Stimulated activated CD4-positive, alpha-beta T cell treated with anti-CD3 and anti-CD28 coated beads, Interleukin-4, amount 100 ng/mL, for 48 hours (primary cell): ENCODE measurements around the gene ESPNL.

Experiments
- DNase-seq, 2 donors: peaks; one replicate each; pipeline ENCODE4 v3.0.0-alpha.2; 2020; ENCODE audit warnings: low read depth in 2 of 2

Gene ESPNL

DNA sequence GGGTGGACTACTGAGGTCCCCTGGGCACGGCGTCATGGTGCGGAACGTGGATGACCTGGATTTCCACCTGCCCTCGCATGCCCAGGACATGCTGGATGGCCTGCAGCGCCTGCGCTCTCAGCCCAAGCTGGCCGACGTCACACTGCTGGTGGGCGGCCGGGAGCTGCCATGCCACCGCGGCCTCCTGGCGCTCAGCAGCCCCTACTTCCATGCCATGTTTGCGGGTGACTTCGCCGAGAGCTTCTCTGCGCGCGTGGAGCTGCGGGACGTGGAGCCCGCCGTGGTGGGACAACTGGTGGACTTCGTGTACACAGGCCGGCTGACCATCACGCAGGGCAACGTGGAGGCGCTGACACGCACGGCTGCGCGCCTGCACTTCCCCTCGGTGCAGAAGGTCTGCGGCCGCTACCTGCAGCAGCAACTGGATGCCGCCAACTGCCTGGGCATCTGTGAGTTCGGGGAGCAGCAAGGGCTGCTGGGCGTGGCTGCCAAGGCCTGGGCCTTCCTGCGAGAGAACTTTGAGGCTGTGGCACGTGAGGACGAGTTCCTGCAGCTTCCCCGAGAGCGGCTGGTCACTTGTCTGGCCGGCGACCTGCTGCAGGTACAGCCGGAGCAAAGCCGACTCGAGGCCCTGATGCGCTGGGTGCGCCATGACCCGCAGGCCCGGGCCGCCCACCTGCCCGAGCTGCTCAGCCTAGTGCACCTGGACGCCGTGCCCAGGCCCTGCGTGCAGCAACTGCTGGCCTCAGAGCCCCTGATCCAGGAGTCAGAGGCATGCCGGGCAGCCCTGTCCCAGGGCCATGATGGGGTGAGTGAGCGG, 40.8 kb downstream of the ESPNL start:
- no peak for DNase-seq

DNA sequence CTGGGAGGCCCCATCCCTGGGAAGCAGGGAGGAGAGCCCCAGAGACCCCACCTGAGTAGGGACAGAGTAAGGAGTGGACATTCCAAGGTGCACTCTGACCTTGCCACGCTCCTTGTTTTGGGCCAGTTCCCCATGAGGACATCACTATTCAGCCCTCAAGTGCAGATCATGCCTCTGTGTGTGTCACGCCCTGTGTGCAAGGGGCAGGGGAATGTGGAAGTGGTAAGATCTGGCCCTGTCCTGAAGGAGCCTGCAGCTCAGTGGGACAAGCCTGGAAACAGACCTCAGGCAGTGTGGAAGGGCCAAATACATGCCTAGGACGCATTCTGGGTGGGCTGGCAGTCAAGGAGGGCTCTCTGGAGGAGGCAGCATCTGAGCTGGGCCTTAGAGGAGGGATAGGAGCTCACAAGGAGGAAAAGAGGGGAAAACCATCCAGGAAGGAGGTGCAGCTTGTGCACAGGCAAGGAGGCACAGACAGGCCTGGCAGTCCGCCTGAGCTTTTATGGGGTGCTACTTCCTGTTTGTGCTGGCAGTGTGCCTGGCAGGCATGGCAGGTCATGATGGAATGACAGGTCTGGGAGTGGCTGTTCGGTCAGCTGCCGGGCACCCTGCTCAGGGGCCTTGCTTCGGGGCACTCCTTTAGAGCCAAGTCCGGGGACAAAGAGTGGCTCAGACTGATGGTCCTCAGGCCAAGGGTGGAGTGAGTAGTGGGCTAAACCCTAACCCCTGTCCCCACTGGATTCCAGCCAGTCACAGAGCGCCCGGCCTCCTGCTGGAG, 41.6 kb downstream of the ESPNL start:
- no peak for DNase-seq

DNA sequence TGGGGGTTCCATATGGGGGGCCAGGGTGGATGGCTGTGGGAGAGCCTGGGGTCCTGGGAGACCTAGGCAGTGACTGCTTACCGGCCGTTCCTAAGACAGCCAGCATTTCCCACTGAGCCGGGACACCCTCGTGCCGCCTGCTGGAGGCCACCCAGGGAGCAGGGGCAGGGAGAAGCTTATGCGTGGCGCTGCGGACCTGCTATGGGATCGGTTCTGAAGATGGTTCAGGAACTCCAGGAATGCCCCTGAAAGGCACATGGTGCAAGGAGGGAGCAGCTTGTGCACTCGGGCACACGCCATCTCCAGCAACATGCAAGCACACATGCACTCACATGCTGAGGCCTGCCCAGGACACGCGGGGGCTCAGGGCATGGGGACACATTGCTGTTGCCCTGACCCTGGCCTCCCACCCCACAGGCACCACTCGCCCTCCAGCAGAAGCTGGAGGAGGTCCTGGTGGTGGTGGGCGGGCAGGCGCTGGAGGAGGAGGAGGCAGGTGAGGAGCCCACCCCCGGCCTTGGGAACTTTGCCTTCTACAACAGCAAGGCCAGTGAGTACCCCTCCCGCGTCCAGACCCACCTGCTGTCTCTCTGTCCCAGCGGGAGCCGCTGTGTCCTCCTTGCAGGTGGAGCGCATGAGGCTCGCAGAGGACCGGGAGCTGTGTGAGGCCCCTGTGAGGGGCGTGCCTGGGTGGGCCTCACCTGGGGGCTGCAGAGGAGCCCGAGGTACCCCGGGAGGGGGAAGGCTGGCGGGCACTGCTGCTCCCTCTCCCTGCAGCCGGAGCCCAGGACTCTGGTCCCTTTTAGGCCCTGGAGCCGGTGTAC, 42.5 kb downstream of the ESPNL start:
- DNase-seq, result no peak

DNA sequence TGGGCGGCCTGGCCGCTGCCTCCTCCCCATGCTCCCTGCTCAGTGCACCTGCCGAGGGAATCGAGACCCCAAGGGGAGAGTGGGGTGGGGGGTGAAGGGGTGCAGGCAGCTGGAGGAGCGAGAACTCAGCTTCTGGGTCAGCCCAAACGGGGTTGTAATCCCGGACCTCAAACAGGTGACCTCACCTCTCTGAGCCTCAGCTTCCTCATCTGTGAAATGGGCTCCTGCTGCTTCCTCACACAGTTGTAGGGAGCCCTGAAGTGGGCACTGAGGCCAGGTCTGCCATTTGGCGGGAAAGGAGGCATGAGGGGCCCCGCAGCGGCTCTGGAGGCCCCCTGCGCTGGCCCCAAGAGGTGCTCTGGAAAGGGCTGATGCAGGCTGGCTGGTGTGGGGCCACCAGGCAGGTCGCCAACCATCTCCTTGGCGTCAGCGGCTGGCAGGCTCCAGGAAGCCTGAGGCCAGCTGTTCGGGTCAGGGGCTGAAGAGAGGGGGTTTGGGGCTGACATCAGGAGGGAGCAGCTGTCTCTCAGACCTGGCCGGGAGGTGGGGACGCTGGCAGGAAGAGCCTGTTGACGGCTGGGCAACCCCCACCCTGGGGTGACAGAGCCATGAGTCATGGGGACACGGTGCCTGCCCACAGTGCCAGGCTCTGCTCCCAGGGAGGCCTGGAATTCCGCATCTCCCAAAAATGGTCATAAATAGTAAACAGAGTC, 43.3 kb downstream of the ESPNL start:
- DNase-seq, result no peak

DNA sequence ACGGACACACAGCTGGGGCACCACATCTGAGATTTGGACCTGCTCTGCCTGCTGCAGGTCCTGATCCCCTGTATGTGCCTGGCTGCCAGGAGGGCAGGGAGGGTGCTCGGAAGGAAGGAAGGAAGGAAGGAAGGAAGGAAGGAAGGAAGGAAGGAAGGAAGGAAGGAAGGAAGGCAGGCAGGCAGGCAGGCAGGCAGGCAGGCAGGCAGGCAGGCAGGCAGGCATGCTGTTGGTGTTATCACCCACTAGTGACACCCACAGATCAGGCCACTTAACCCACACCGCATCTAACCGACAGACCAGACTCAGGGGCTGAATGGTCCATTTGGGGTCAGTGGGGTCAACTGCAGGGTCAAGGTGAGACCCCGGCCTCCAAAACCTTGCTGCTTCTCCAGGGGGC, 44.1 kb downstream of the ESPNL start:
- DNase-seq, result no peak

DNA sequence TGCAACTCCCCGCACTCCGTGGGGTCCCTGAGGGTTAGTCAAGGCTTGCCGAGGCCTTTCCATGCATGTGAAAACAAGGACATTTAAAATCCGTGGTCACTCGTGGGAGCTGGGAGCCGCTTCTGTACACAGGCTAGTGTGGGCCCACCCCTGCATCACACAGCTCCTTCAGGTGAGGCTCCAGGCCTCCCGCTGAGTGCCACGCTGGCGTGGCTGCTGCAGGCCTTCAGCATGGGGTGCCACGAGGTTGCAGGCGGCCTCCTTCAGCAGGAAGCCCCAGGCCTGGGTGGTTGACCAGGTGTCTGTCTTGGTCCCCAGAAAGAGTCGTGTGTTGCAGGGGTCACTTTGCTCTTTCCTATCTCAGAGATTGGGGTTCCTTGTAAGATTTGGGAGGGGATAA, 44.9 kb downstream of the ESPNL start:
- DNase-seq, result no peak

DNA sequence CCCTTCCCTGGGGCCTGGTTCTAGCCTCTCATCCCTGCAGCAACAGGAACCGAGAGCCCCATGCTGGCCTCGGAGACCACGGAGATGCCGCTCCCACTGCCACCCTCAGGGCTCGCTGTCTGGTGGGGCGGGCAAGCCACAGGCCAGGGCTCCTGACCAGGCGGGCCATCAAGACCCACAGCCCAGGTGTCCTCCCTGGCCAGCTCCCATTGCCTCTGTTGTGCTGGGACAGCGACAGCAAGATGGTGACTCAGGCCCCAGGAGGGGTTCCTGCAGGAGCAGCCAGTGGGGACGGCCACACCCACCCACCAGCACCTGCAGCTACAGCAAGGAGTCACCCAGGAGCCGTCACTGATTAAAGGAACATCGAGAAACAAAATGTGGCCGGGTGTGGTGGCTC, 45.7 kb downstream of the ESPNL start:
- no peak for DNase-seq

DNA sequence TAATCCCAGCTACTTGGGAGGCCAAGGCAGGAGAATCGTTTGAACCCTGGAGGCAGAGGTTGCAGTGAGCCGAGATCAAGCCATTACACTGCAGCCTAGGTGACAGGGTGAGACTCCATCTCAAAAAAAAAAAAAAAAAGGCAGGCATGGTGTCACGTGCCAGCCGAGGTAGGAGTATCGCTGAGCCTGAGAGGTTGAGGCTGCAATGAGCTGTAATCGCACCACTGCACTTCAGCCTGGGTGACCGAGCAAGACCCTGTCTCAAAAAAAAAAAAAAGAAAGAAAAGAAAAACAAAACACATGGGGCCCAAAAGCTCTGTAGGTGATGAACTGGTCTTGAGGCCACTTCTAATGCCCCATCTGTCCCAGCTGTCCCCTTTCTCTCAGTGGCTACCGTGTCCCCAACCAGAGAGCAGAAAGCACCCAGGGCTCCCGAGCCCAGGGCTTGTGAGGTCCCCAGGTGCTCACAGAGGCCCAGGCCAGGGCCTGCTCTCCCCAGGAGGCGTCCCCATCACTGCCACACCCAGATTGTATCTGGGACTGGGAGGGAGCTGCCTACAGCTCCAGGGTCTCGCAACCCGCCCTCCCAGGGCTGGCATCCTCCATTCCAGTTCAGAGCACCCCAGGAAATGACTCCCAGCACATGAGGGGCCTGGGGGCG, 46.9 kb downstream of the ESPNL start:
- DNase-seq, result no peak

DNA sequence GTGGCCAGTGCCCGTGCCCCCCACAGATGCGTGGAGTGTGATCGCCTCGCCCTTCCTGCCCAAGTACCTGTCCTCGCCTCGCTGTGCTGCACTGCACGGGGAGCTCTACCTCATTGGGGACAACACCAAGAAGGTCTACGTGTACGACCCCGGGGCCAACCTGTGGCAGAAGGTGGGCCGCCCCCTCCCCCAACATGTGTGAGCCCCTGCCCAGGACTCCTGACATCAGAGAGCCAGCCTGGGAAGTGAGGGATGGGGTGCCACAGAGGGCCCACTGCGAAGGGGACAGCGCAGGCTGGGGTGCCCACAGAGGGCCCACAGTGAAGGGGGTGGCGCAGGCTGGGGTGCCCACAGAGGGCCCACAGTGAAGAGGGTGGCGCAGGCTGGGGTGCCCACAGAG, 48.8 kb downstream of the ESPNL start:
- DNase-seq, result no peak

DNA sequence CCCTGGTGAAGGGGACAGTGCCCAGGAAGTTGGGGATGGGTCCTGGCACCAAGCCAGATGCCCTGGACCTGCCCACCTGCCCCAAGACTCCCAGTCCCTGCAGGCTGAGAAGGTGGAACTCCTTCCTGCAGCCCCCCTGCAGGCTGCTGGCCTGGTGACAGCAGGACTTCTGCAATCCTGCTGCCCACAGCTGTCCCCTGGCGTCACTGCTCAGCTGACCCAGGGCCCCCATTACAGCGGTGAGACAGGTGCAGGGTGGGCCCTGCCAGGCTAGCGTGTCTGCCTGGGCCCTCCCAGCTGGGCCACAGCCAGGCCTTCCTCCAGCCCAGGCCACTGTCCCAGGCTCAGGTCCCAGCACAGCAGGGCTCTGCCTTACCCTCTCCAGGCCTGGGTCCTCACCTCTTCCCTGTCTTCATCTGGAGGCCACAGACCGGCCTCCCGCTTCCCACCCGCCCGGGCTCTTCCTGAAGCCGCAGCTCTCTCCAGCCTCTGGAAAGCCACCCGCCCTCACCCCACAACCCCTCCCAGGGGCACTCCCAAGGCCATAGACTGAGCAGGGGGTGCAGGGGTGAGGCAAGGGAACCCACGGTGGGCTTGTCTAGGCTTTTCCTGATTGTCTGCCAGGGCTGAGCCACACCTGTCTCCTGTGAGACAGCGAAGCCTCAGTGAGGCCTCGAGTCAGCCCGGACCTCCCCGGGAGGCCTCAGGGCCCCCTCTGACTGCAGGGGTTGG, 49.9 kb downstream of the ESPNL start:
- DNase-seq, result no peak

DNA sequence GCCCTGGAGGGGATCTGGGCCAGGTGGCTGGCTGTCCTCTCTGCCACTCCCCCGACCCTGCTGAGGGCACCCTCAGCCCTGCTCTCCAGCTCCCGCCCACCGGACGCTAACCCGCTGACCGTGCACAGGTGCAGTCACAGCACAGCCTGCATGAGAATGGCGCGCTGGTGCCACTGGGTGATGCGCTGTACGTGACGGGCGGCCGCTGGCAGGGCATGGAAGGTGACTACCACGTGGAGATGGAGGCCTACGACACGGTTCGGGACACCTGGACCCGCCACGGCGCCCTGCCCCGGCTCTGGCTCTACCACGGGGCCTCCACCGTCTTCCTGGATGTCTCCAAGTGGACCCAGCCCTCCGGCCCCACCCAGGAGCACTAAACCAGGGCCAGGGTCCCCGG, 50.5 kb downstream of the ESPNL start:
- no peak for DNase-seq

DNA sequence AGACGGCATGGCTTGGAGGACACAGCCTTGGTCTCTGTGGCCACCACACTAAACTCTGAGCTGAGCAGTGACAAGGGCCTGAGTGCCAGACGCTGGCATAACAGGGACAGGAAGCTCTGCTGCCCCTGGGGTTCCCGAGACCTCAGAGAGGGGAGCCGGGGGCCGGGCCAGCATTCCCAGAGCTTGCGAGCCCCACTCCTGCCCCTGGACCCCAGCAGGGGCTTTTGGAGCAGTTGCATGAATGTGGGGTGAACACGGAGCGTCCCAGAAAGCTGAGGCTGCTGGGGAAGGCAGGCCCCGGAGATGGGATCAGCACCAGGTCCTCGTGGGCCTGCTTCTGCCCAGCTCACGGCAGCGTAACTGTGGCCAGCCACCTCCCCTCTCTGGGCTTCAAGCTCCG, 51.1 kb downstream of the ESPNL start:
- DNase-seq, result no peak

DNA sequence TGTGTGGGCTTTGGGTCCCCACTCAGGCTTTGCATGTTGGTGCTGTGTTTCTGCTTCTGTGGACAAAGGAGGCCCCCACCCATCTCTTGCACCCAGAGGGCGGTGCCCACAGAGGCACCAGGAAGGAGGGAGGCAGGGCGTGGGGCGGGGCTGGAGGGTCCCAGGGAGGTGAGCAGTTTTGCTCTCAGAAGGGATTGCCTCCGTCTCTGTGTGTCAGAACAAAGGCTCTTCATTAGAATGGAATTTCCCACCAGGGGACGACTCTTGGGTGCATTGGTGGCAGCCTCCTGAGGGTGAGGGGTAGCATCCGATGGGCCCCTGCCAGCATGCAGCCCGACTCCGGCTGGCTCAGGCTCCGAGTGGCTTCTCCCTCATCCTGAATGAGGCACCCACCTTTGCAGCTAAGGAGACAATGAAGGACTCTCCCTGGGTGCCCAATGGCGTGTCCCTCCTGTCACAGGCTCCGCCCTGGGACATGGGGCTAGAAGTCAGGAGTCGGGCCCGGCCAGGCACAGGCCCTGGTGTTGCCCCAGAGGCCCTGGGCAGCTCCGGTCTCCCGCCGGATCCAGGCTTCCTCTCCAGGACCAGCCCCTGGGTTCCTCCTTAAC, 51.6 kb downstream of the ESPNL start:
- DNase-seq, result no peak

DNA sequence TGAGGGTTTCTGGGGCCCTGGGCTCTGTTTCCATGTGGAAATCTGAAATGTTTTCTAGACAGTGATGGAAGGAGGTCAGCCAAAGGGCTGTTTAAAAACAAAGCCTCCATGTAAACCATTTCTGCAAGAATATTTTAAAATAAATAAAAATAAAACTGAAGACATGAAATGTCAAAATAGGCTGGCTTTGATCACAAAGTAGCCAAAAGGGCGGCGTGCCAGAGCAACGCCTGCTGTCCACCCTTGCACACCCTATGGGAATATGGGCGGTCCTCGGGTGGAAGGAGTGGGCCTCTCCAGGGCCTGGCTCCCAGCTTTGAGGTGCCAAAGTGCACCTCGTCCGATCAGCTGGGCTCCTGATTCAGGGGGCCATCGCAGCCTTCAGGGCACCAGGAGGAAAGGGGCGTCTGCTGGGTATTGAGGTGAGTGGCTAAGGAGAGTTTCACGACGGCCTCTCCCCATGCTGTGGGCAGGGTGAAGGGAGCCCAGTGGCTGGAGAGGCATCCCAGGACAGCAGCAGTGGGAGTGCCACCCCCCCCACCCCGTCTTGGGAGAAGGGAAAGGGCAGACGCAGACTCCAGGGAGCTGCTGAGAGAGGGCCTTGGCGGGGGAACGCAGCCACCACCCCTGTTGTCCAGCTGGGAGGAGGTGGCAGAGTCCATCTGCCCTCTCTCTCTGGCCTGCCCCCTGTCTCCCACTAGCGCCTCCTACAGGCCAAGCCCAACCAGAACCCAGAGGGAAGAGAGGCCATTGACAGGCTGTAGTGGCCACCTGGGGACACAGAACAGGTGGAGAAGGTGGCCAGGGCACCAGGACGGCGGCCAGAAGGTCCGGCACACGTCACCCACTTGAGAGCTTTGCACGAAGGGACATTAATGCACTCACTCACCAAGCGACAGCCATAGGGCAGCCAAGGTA, 52.9 kb downstream of the ESPNL start:
- DNase-seq, result no peak

DNA sequence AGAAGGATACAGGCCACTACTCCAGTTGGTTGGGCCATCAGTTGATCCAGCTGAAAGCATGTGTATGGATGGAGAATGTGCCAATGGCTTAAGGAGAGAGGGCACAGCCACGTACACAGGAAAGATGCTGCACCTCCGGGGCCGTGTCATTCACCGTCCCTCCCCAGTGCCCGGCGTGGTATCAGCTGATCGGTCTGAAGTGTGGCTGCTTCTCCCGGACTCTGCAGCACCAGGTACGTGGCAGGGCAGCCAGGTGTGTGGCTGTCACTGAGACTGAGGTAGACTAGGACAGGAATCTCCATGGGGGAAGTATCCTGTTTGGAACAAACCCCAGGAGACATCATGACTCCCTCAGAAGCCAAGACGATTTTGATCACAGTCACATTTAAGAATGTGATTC, 54.4 kb downstream of the ESPNL start:
- DNase-seq, result no peak

DNA sequence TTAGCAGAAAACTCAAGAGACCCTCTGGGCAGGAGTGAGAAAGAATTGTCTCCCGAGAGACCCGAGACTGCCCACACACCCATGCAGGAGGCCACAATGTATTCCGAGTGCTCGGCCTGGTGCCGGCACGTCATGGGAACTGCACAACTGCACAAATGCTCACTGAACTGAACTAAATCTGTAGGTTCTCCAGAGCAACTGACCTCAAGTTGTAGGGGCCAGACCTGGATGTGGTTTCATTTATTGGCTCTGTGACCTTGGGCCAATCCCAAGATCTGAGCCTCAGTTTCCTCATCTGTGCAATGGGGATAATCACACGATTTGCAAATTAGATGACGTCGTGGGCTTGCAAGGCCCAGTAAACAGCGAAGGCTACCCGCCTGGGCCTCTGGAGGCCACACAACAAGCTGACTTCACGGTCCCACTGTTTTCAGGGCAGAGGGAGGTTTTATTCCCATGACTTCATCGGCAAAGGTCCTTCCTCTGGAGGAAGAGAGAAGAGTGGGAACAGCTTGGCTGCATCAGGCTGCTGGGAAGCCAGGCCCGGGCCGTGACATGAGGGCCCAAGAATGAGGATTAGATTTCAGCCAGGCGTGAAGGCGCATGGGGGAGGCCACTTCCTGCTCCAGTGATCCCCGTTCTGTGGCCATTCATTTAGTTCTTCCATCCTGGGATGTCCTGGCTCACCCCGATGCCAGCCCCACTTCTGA, 55.1 kb downstream of the ESPNL start:
- no peak for DNase-seq

DNA sequence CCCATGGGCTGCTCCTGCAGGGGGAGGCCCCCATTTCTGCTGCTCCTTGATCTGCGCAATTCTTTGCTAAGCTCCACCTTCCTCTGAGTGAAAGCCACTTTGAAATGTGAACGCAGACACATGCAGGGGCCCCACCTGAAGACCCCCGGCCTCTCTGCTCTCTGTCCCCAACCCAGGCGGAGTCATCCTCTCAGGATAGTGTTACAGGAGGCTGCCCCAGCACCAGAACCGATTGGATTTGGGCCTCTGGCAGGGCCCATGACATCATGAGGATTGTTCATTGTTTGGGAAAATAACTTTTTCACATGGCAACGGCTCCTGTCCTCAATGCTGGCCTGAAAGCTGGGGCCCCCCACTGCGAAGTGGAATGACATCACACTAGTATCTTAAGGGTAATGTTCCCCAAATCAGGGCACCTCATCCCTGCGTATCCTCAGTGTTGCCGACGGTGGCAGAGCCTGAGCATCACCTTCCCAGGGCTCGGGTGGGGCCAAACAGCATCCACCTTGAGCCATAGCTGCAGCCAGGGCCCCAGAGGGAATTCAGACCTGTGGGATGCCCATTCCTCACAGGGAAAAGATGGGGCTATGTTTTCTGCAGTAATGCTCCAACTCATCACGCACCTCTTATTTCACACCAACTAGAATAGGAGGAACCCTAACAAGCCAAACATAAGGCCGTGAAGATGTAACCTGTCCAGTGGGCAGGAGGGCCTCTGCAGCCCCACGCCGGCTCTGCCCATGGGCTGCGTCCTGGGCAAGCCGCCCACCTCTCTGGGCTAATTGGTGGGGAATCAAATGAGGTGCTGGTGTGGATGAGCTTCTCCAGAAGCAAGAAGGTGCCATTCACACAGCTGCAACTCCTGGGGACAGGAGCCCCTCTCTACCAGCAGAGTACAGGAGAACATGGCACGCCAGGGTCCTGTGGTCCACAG, 55.9 kb downstream of the ESPNL start:
- DNase-seq, result no peak
